Body of pancreas (tissue), 4 donors: ENCODE results near the gene LIX1L. TPM values are rescaled to one million over a fixed set of nuclear protein-coding genes. Genes with fewer than 3 reads are reported as not detected.
A peak's percentile ranks its signal among the peaks of the same experiment; 100 is the strongest.

ENCODE experiments used
- ATAC-seq: fragments of 150-250 bp; one replicate; pipeline ENCODE4 v1.9.1; 2016
- DNase-seq, 4 donors: peaks; one replicate each; pipeline ENCODE4 v3.0.0-alpha.2; 2019
- H3K27ac ChIP-seq, 4 donors: fragments of 200-600 bp; sonication (generic); 1 replicate in 3 of 4; 2 replicates in 1 of 4; pipeline versions ENCODE4 v1.5.1 to v1.6.1; 2016 to 2019; ENCODE audit warnings: mild to moderate bottlenecking in 1 of 4, mixed read lengths in 1 of 4, moderate library complexity in 1 of 4
- H3K27me3 ChIP-seq, 2 donors: fragments of 200-600 bp; sonication (generic); one replicate each; pipeline ENCODE4 v1.6.0; 2016; ENCODE audit warnings: mild to moderate bottlenecking in 1 of 2
- H3K36me3 ChIP-seq, 2 donors: fragments of 200-600 bp; sonication (generic); replicated peaks in 1 of 2; 2 replicates each; pipeline ENCODE4 v1.5.1; 2016; ENCODE audit warnings: low read depth in 2 of 2; ENCODE audit not compliant: insufficient read depth in 1 of 2
- H3K4me1 ChIP-seq: fragments of 200-600 bp; sonication (generic); one replicate; pipeline ENCODE4 v1.6.0; 2016
- H3K4me3 ChIP-seq, 2 donors: fragments of 200-600 bp; sonication (generic); 1 replicate in 1 of 2; 2 replicates in 1 of 2; pipeline ENCODE4 v1.5.1; 2016 to 2019
- H3K9me3 ChIP-seq, 3 donors: fragments of 200-600 bp; sonication (generic); 1 replicate in 2 of 3; 2 replicates in 1 of 3; pipeline ENCODE4 v1.5.1; 2016
- CTCF ChIP-seq, 7 experiments: fragments of 450-650 bp in 4 of 7; fragments of 200-600 bp in 3 of 7; sonication (generic) in 3 of 7; IDR thresholded peaks; one replicate each; pipeline ENCODE4 v1.5.1; 2016 to 2019; ENCODE audit warnings: antibody characterized with exemption in 7 of 7
- POLR2A ChIP-seq, 3 donors: fragments of 450-650 bp; IDR thresholded peaks; one replicate each; pipeline ENCODE4 v1.6.1; 2016; ENCODE audit warnings: antibody characterized with exemption in 3 of 3, mild to moderate bottlenecking in 2 of 3
- WGBS, 2 donors: methylation state at CpG; one replicate each; pipeline ENCODE4 v1.1.5; 2017; 5-methylcytosine and 5-hydroxymethylcytosine counted together
- intact Hi-C: fragments of 100-400 bp; cut with DNase I; formaldehyde crosslinking; loops from one replicate; pipeline ENCODE4 v1.15.1; 2023
- total RNA-seq, 2 donors: library from RNA; depleted of rRNA; stranded (reverse); fragments of >200 nt; gene quantifications; one replicate each; pipeline ENCODE4 v1.1.0, GENCODE V29; 2016

Gene LIX1L
- total RNA-seq, 2 donors from 2014 or later: 8.3 to 16.5 TPM

GRCh38 chr1:145887631-145888030 is 70.2 kb downstream of the LIX1L start:
- 38 to 49% methylated on average over 5 of the region's 5 CpGs for WGBS, 2 donors
- DNase-seq (no peak), ATAC-seq (no peak)
- Histone ChIP-seq H3K27ac (peak overlapping the region in 3 of 4 donors; percentile 52 to 62 (median 55)), H3K4me3 (no peak overlapping the region), H3K36me3 (no peaks in the 10 kb centered on the region), H3K4me1 (peaks cover 38% of the 10 kb centered on the region), H3K27me3 (no peaks in the 10 kb centered on the region), H3K9me3 (no peaks in the 10 kb centered on the region)
- no peak for TF ChIP-seq CTCF (IDR thresholded peaks at IDR 0.05)
- TF ChIP-seq POLR2A (IDR thresholded peaks at IDR 0.05): no peak
- intact Hi-C loops: no loop called here

DNA sequence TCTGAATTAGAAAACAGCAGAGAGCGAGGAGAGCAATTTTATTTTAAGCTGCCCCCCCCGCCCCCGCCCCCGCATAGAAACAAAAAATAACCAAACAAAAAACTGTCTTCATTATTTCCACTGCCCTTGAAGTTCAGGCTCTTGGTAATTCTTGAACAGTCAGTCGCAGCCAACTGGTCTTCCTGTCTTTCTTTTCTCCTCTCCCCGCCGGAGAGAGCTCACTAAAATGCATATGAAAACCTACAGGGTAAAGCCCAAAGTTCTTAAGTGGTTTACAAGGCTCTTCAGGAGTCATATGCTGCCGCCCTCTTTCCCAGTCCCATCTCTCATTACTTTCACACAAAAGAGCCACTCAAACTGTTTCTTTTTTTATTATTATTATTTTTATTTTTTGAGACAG is 71.0 kb downstream of the LIX1L start:
- H3K27me3 ChIP-seq: no peaks in the 10 kb centered on the region
- H3K9me3 ChIP-seq: no peaks in the 10 kb centered on the region
- ATAC-seq (no peak), DNase-seq (no peak)
- H3K27ac ChIP-seq: peak overlapping the region in 2 of 4 donors; percentile 52 to 55
- no peak for TF ChIP-seq CTCF (IDR thresholded peaks at IDR 0.05)
- WGBS, 2 donors: 71 to 82% methylated on average over 8 of the region's 8 CpGs
- peaks cover 31% of the 10 kb centered on the region for H3K4me1 ChIP-seq
- H3K36me3 ChIP-seq: no peaks in the 10 kb centered on the region
- H3K4me3 ChIP-seq: no peak overlapping the region
- intact Hi-C loops: no loop called here

- no peak for ATAC-seq
- Histone ChIP-seq H3K36me3 (no peaks in the 10 kb centered on the region), H3K9me3 (no peaks in the 10 kb centered on the region), H3K27me3 (no peaks in the 10 kb centered on the region), H3K4me3 (peak overlapping the region; percentile 32 to 82), H3K27ac (no peak overlapping the region), H3K4me1 (peaks cover 27% of the 10 kb centered on the region)
- no peak for TF ChIP-seq POLR2A (IDR thresholded peaks at IDR 0.05)
- TF ChIP-seq CTCF (IDR thresholded peaks at IDR 0.05): no peak
- intact Hi-C loops: no loop called here
- WGBS, 2 donors: 46 to 55% methylated on average over 11 of the region's 11 CpGs
- DNase-seq: peak in 1 of 4 donors; percentile 20
These were observed 71.4 kb downstream of the LIX1L start for GRCh38 chr1:145886390-145886789.

DNA sequence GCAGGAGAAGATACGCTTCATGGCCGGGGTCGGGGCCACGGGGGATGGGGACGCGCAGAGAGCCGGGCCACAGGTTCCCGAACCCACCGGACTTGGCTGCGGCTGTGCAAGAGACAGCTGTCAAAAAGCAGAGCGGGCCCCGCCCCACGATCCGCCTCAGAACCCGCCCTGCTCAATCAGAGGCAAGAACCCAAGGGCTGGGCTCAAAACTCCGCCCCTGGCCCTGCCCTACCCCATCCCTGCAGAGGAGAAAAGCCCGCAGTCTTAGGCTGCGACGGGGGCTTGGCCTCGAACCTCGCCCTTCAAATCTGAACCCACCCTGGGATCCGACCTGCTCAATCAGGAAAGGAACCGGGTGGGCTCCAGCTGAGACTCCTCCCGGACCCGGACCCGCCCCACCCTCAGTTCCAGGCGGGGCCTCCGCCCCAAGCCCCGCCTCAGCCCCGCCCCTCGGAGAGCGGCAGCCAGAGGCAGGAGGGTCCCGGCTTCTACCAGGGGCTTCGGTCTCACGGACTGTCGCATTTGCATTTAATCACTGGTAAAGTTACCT is 72.0 kb downstream of the LIX1L start, which contains the start of gene ANKRD35:
ANKRD35 (minus strand) TSS at position 129 of the 550 bp plus-strand sequence; CDS start at position 21, 108 bp downstream.
- H3K27ac ChIP-seq: no peak within 1 kb of the TSS
- H3K4me1 ChIP-seq: peaks cover 21% of the 10 kb centered on the region
- no peaks in the 10 kb centered on the region for H3K36me3 ChIP-seq
- intact Hi-C loops: no loop called here
- DNase-seq (peak; percentile 75 to 89 (median 84)), ATAC-seq (peak; percentile 92)
- H3K9me3 ChIP-seq: no peaks in the 10 kb centered on the region
- H3K27me3 ChIP-seq: no peaks in the 10 kb centered on the region
- 1 to 2% methylated on average over 8 to 30 of the region's 36 CpGs for WGBS, 2 donors
- TF ChIP-seq POLR2A (IDR thresholded peaks at IDR 0.05): no peak
- no peak for TF ChIP-seq CTCF (IDR thresholded peaks at IDR 0.05)
- H3K4me3 ChIP-seq: peak within 1 kb of the TSS; percentile 32 to 82

DNA sequence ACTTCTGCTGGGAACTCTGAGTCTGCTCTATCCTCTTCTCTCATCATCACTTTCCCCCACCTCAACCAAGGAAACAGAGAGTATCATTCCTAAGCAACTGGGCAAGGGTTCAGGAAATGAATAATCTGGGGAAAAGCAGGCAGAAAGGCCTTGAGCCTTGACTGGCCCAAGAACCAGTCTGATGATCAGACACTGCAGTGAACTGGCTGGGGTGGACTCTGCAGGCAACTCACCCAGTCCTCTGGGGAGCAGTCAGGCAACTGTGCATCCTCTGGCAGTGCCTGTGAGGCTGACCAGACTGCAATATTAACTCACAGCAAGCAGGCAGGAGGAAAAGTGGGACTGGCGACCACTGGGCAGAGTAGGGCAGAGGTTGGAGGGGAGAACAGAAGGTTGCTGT is 73.1 kb downstream of the LIX1L start:
- Histone ChIP-seq H3K9me3 (no peaks in the 10 kb centered on the region), H3K4me3 (no peak overlapping the region), H3K4me1 (peaks cover 18% of the 10 kb centered on the region), H3K36me3 (no peaks in the 10 kb centered on the region), H3K27ac (no peak overlapping the region), H3K27me3 (no peaks in the 10 kb centered on the region)
- TF ChIP-seq CTCF (IDR thresholded peaks at IDR 0.05) (no peak), POLR2A (IDR thresholded peaks at IDR 0.05) (no peak)
- ATAC-seq: no peak
- WGBS, 2 donors: 94 to 100% methylated on average over 1 of the region's 1 CpG
- intact Hi-C loops: no loop called here
- DNase-seq: no peak
